OCI-LY7 (cell line): ENCODE measurements around the gene MORN1. TPM values are rescaled to one million over a fixed set of nuclear protein-coding genes. Genes with fewer than 3 reads are reported as not detected.

ENCODE experiments used
- BruUV-seq: library from RNA; stranded (reverse); fragments of 400-500 nt; replicated peaks from 2 replicates; lab custom pipeline; 2021; lab: Mats Ljungman, UMichigan
- CTCF ChIA-PET: fragments of 300-600 bp; sonication (Branson Sonifier 250); formaldehyde crosslinking; loops from one replicate; lab custom pipeline; 2022; ENCODE audit warnings: antibody characterized with exemption; ENCODE audit not compliant: unreplicated experiment; lab: Charles Lee
- POLR2A ChIA-PET: fragments of 300-600 bp; sonication (Branson Sonifier 250); formaldehyde crosslinking; loops from one replicate; lab custom pipeline; 2022; ENCODE audit warnings: antibody characterized with exemption; lab: Charles Lee
- DNase-seq: peaks from one replicate; pipeline ENCODE4 v3.0.0-alpha.2; 2015; ENCODE audit warnings: low spot score
- H2AFZ ChIP-seq: fragments of 200-600 bp; sonication (generic), shearing (Covaris generic); 2 replicates; pipeline ENCODE4 v1.6.1; 2014; ENCODE audit warnings: mild to moderate bottlenecking, antibody characterized with exemption, low read length, moderate library complexity
- H3K27ac ChIP-seq: fragments of 200-600 bp; sonication (generic); 2 replicates; pipeline ENCODE4 v1.5.1; 2014; ENCODE audit warnings: mixed run types, low read depth, mild to moderate bottlenecking, moderate library complexity, low read length, inconsistent platforms; ENCODE audit not compliant: poor library complexity, severe bottlenecking
- H3K36me3 ChIP-seq: fragments of 200-600 bp; sonication (generic); 2 replicates; pipeline ENCODE4 v1.6.1; 2014; ENCODE audit warnings: mild to moderate bottlenecking, antibody characterized with exemption, low read length, moderate library complexity, mixed read lengths; ENCODE audit not compliant: insufficient read depth
- H3K4me1 ChIP-seq: fragments of 200-600 bp; sonication (generic); 2 replicates; pipeline ENCODE4 v1.5.1; 2014; ENCODE audit warnings: mild to moderate bottlenecking, low read length; ENCODE audit not compliant: insufficient read depth, poor library complexity, severe bottlenecking
- H3K4me2 ChIP-seq: fragments of 200-600 bp; sonication (generic); 2 replicates; pipeline ENCODE4 v1.6.1; 2014; ENCODE audit warnings: mild to moderate bottlenecking, low read length
- H3K4me3 ChIP-seq: fragments of 200-600 bp; sonication (generic); 2 replicates; pipeline ENCODE4 v1.5.1; 2014; ENCODE audit warnings: mild to moderate bottlenecking, low read depth, low read length; ENCODE audit not compliant: poor library complexity, severe bottlenecking
- H3K79me2 ChIP-seq: fragments of 200-600 bp; sonication (generic); 2 replicates; pipeline ENCODE4 v1.6.1; 2016; ENCODE audit warnings: low read depth, mild to moderate bottlenecking, low read length, moderate library complexity, mixed read lengths; ENCODE audit not compliant: insufficient read depth
- H3K9me2 ChIP-seq: fragments of 200-600 bp; sonication (generic); 2 replicates; pipeline ENCODE4 v1.6.1; 2016; ENCODE audit warnings: mild to moderate bottlenecking, low read length, mixed read lengths; ENCODE audit not compliant: insufficient read depth
- H3K9me3 ChIP-seq: fragments of 200-600 bp; sonication (generic); 2 replicates; pipeline ENCODE4 v1.6.1; 2014; ENCODE audit warnings: mild to moderate bottlenecking, mixed run types, low read length, mixed read lengths
- H4K20me1 ChIP-seq: fragments of 200-600 bp; sonication (generic); 2 replicates; pipeline ENCODE4 v1.6.1; 2014; ENCODE audit warnings: mild to moderate bottlenecking, antibody characterized with exemption, low read length, moderate library complexity, mixed read lengths; ENCODE audit not compliant: insufficient read depth
- EZH2phosphoT487 ChIP-seq: fragments of 200-600 bp; sonication (generic); IDR thresholded peaks from 2 replicates; pipeline ENCODE4 v1.6.1; 2018; ENCODE audit warnings: low read depth, borderline replicate concordance, mild to moderate bottlenecking, mixed run types, antibody characterized with exemption, low read length, moderate library complexity, mixed read lengths
- intact Hi-C: fragments of 100-400 bp; cut with micrococcal nuclease; formaldehyde crosslinking; loops from one replicate; pipeline ENCODE4 v1.10.0; 2022; ENCODE audit not compliant: unreplicated experiment
- total RNA-seq, 2 experiments: library from RNA; depleted of rRNA in 1 of 2; stranded (reverse); fragments of >200 nt in 1 of 2; shearing (Covaris generic) in 1 of 2; gene quantifications; 2 replicates each; pipeline ENCODE4 v1.2.3, GENCODE V29; 2014 to 2022
- TF ChIP-seq, protein P1 (sequence below): fragments of 200-600 bp; sonication (generic); conservative IDR thresholded peaks from 2 replicates; pipeline ENCODE4 v1.5.1; 2014; ENCODE audit warnings: mild to moderate bottlenecking, antibody characterized with exemption, low read length, moderate library complexity, mixed read lengths

The MORN1 gene
- total RNA-seq, 2 experiments from 2014 or later: 13.1 to 29.7 TPM

DNA sequence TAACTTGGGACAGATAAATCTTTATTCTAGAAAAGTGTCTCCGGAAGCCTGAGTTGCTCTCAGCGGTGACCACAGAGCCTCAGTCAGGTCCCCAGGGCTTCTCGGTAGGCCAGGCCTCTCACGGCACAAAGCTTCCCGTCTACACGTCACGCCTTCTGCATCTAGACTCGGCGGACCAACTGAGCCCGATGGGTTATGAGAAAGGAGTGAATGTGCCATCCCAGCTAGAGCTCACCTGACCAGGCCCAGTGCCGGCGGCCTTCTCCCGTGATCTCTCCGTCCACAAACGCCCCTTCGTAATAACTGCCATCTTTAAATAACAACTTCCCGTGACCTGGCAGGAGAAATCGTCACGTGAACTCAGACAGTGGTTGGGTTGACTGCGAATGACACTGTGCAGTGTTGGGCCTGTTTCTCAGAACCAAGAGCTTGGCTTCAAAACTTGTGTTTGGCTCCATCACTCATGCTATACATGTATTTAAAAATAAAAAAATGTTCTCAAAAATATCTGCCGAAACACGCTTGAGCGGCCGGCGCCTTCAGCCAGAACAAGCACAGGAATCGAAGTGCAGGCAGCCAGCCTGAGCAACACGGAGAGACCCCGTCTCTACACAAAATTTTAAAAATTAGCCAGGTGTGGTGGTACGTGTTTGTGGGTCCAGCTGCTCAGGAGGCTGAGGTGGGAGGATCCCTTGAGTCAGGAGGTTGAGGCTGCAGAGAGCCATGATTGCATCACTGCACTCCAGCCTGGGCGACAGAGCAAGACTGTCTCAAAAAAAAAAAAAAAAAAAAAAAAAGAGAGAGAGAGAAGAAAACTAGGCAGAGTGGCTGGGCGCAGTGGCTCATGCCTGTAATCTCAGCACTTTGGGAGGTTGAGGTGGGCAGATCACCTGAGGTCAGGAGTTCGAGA, 3.1 kb downstream of the MORN1 start:
- no peaks in the 10 kb centered on the region; the same call in none of the 2 replicates for H4K20me1 ChIP-seq
- TF ChIP-seq EZH2phosphoT487: no peak
- TF ChIP-seq, protein P1, sequence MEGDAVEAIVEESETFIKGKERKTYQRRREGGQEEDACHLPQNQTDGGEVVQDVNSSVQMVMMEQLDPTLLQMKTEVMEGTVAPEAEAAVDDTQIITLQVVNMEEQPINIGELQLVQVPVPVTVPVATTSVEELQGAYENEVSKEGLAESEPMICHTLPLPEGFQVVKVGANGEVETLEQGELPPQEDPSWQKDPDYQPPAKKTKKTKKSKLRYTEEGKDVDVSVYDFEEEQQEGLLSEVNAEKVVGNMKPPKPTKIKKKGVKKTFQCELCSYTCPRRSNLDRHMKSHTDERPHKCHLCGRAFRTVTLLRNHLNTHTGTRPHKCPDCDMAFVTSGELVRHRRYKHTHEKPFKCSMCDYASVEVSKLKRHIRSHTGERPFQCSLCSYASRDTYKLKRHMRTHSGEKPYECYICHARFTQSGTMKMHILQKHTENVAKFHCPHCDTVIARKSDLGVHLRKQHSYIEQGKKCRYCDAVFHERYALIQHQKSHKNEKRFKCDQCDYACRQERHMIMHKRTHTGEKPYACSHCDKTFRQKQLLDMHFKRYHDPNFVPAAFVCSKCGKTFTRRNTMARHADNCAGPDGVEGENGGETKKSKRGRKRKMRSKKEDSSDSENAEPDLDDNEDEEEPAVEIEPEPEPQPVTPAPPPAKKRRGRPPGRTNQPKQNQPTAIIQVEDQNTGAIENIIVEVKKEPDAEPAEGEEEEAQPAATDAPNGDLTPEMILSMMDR: no peak
- H3K36me3 ChIP-seq: peaks cover 6% of the 10 kb centered on the region; the same call in 1 of the 2 replicates
- no peaks in the 10 kb centered on the region for H3K9me3 ChIP-seq
- peak; percentile 48 for DNase-seq
- H3K79me2 ChIP-seq: peaks cover 18% of the 10 kb centered on the region
- ChIA-PET CTCF (no interaction called here), POLR2A (interaction anchor here (0.7 to 1.1 kb wide), 2 partner anchors 157 to 199 kb away, joined by 3 to 6 read pairs; no protein-coding TSS in a partner anchor)
- H3K4me2 ChIP-seq: peak overlapping the region; percentile 42
- peak overlapping the region; percentile 5 for H3K4me3 ChIP-seq
- H3K4me1 ChIP-seq: peaks cover 42% of the 10 kb centered on the region
- no peaks in the 10 kb centered on the region for H3K9me2 ChIP-seq
- H3K27ac ChIP-seq: peak overlapping the region; percentile 70
- H2AFZ ChIP-seq: no peak overlapping the region
- BruUV-seq: no TSS peak
- intact Hi-C loops: no loop called here

DNA sequence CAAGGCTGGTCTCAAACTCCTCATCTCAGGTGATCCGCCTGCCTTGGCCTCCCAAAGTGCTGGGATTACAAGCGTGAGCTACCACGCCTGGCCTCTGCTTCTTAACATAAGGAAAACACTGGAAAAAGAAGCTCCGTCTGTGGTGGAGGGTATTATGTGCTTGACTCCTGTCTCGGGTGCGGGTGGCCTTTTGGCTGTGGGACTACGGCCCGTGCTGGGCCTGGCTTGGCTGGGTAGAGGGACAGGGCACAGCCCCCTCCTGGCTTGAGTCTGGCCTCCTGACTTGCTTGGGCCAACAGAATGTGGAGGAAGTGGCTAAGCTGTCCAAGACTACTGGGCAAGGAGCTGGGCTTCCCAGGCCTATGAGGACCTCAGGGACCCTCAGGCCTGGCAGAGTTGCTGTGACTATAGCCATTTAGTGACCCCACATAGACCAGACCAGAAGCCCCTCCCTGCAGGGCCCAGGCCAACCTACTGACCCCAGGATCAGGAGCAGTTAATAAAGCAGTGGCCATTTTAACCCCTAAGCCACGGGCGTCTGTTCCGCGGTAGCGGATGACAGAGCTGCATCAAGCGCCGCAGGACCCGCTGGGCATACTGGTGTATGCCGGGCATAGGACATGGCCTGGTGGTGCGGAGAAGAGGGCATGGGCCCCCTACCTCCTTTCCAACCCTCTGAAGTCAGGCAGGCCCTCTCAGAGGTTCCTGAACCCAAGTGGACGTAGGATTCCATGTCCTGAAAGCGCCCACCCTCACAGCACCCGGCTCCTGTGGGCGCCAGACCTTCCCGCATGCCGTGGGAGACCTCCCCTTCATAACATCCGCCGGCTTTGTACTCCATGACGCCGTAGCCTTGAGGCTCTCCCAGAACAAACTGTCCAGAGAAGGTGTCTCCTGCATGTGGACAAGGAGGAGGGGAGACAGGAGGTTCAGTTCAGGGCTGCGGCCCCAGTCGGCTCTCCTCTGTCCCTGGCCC, 4.4 kb downstream of the MORN1 start:
- Histone ChIP-seq H3K36me3 (no peaks in the 10 kb centered on the region), H4K20me1 (no peaks in the 10 kb centered on the region; the same call in 1 of the 2 replicates), H3K9me3 (no peaks in the 10 kb centered on the region), H3K4me1 (peaks cover 34% of the 10 kb centered on the region), H2AFZ (no peak overlapping the region), H3K4me3 (no peak overlapping the region), H3K27ac (peak overlapping the region; percentile 70), H3K9me2 (no peaks in the 10 kb centered on the region), H3K4me2 (no peak overlapping the region), H3K79me2 (peaks cover 5% of the 10 kb centered on the region; the same call in 1 of the 2 replicates)
- BruUV-seq: no TSS peak
- ChIA-PET POLR2A (interaction anchor here (1.1 kb wide), 1 partner anchor 159 kb away, joined by 3 read pairs; no protein-coding TSS in a partner anchor), CTCF (no interaction called here)
- TF ChIP-seq, protein P1: no peak
- no peak for TF ChIP-seq EZH2phosphoT487
- intact Hi-C loops: no loop called here
- DNase-seq: no peak
